HG03354 (cell line): Measurements from ENCODE around the gene FGF14.

ENCODE experiments used
- ATAC-seq: cut with Tn5 transposase; IDR thresholded peaks from one replicate; pipeline ENCODE4 v1.9.1; 2021; ENCODE audit warnings: mild to moderate bottlenecking; ENCODE audit not compliant: unreplicated experiment, poor library complexity, severe bottlenecking

FGF14 gene

DNA sequence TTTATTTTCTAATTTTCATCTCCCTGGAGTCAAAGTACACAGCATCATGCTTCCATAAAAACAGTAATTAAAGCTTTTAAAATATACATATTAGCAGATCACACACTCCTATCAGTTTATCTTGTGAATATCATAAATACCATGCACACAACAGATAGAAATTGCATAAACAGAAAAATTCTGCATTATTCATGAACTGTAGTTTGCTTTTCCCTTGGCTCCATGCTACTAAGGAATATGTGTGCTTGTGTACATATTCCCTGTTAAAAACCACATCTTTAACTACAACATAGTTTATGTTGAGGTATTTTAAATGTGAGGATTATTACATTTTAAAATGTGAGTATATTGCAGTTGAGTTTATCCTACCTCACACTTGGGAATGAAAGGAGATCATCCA is 193.5 kb downstream of the FGF14 start:
- no peak for ATAC-seq

- ATAC-seq, result no peak
Measured at GRCh38 chr13:102207680-102208342, 194.0 kb downstream of the FGF14 start.

DNA sequence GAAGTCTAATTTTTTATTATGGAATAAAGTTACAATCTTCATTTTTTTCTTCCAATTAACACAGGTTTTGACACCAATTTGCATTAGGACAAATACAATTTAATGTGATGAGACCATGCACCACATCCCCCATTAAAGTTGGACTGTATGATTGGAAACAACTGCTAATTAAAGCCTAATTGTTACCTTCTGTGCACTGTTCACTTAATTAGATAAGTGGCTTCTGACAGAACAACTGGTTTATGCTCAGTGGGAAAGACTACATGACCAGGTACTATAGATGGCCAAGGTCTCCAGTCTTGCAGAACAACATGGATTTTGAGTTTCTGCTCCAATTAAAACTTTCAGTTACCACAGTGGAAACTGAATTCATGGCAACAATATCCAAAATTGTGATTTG is 198.1 kb downstream of the FGF14 start:
- no peak for ATAC-seq

DNA sequence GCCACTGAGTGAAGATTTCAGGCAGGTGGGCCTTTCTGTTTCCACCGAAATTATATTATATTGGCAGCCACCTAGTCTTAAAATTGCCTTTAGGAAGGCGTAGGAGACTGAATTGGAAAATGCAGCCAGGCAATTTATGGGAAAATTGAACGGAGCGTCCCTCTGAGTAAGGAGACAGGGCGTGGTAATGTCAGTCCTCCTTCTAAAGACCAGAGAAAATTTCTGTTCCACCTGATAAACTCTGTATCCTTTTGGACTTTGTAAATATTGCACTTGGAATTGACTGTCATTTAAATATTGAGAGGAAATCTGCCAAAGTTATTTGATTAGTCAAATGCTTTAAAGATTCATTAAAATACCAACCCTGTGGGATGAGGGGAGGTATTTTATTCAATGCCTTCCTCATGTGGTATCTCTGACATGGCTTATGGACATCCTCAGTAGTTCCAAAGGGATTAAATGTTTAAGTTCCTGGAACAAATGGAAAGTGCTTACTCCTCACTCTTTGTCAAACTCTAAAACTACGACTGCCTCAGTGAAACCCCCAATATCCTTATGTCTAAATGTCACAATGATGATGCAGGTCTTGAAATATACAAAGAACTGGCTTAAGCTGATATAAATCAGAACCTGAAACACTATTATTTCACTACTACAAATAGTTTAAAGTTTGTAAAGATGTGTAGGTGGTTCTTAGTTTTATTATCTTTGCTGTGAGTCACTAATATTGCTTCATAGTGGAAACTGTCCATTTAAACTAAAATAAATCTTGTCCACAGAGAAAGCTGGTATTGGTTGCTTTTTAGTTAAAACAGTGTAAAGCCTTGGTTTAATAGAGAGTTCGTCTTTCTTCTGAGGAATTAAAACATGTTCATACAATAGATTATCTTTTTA is 203.2 kb downstream of the FGF14 start:
- ATAC-seq, result no peak

GRCh38 chr13:102197193-102197592 is 204.7 kb downstream of the FGF14 start:
- no peak for ATAC-seq

- ATAC-seq, result no peak
Measured at GRCh38 chr13:102195566-102196462, 206.0 kb downstream of the FGF14 start.

DNA sequence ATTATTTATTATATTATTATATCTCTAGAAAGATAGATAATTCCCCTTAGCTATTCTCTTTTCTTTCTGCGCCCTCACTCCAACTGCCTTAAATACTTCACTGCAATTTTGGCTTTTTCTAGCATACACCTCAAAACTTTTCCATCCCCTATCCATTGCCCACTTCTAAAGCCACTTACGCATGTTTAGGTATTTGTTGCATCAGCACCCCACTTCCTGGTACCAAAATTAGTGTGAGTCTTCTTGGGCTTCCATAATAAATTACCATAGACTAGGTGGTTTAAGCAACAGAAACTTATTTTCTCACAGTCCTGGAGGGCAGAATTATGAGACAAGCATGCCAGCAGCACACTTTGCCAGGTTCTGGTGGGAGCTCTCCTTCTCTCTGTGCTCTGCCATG is 209.0 kb downstream of the FGF14 start:
- no peak for ATAC-seq

DNA sequence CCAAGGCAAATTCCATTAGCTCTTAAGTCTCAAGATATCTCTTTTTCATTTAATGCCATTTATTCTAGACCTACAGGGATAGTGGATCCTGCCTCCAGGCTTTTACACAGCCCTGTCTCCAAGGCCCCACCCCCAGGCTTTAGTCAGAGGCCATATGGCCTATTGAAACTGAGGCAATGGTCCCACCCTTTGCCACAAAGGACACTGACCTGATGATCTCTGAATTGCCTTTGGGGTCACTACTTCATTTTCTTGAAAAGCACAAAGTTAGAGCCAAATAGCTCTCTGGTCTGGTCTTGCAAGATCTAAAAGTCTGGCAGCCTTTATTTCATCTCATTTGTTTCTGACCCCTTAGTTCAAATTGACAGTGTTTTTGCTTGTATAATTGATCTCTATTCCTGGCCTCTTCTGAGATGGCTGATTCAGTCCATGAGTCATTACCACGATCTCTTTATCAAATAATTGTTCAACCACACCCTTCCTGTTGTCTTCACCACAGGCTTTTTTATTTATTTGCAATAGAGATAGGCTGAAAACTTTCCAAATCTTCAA is 209.8 kb downstream of the FGF14 start:
- no peak for ATAC-seq

DNA sequence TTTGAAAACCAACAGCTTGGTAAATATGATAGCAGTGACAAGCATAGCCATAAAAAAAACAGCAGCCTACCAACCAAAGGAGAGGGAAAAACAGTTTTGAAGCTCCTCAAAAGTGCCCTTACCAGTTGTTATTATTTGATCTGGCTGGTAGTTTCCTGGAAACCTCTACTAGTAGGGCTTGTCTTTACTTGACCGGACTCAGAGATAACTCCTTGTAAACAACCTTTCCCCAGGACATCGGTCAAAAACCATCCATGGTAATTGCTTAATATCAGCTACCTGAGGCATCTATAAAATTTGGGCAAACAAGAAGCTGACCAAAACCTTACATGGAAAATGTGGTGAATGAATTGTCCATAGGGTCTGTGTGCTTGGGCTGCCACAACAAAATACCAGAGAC is 210.9 kb downstream of the FGF14 start:
- ATAC-seq, result no peak

- no peak for ATAC-seq
Measured at GRCh38 chr13:102187313-102187712, 214.5 kb downstream of the FGF14 start.

- ATAC-seq, result no peak
Measured at GRCh38 chr13:102185375-102185984, 216.4 kb downstream of the FGF14 start.

GRCh38 chr13:102183509-102184182 is 218.2 kb downstream of the FGF14 start:
- no peak for ATAC-seq

- no peak for ATAC-seq
Measured at GRCh38 chr13:102182170-102182569, 219.7 kb downstream of the FGF14 start.

DNA sequence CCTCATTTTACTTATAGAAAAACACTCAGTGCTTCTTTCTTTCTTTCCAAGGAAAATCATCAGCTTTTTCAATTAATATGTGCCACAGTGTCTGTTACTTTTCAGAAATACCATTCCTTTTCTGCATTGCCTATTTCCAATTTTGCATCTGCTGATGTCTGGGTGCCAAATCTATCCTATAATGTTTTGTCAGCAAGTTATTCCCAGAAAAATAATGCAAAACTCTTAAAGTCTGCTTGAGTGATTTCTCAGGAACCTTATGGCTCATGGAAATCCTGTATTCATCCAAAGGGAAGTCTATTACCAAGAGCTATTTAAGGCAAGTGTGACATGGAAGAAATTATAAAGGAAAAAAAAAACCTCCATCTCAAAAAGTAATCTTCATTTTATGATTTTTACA is 224.4 kb downstream of the FGF14 start:
- no peak for ATAC-seq

DNA sequence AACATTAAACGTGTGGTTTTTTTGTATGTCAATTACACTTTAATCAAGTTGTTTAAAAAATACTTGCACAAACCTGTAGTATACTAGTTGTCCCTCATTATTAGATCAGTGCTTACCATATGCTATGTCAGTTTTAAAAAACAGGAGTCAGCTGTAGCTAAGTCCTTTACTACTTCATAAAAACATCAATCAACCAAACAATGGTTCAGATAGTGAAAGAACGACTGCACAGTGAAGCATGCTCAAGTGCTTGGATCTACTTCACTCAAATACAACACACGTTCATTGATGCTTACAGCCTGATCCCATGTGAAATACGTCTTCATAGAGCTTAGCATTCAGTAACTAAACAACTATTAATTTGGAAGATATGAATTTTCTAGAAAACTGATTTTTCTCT is 225.0 kb downstream of the FGF14 start:
- no peak for ATAC-seq

- ATAC-seq, result no peak
Measured at GRCh38 chr13:102172406-102172805, 229.4 kb downstream of the FGF14 start.

- no peak for ATAC-seq
Measured at GRCh38 chr13:102170305-102170704, 231.5 kb downstream of the FGF14 start.

GRCh38 chr13:102169471-102170015 is 232.3 kb downstream of the FGF14 start:
- no peak for ATAC-seq

DNA sequence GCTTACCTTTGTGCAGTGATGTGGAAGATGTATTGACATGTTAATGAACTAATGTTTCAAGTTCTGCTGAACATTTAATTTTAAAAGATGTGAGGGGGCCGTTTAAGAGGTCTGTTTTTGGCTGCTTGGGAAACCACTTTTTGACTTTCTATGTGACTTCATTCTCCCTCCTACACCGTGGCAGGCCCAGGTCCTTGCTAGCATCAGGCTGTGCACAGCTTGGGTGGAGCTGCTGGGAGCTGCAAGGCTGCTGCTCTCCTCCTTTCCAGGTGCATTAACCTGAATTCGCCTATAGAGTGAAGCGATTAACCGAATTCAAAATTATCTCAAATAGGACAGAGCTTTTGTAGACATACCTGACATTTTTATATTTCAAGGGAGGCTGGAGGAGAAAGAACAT is 249.1 kb downstream of the FGF14 start:
- no peak for ATAC-seq
